Activated CD4-positive, CD25-positive, alpha-beta regulatory T cell treated with anti-CD3 and anti-CD28 coated beads, Interleukin-2, amount 50 U/mL, for 24 hours (primary cell): ENCODE measurements around the gene RASSF10.

Source experiments
- ATAC-seq, 2 donors: fragments of 150-1000 bp; cut with Tn5 transposase; one replicate each; pipeline ENCODE4 v1.10.0; 2021; ENCODE audit warnings: mild to moderate bottlenecking in 1 of 2, moderate library complexity in 1 of 2

Gene RASSF10

GRCh38 chr11:12994476-12994875 lies 14.6 kb upstream of the RASSF10 start:
- no peak for ATAC-seq

GRCh38 chr11:12995188-12995587 lies 13.9 kb upstream of the RASSF10 start:
- no peak for ATAC-seq

- ATAC-seq, result no peak
Observed at GRCh38 chr11:12995823-12996222, 13.3 kb upstream of the RASSF10 start.

GRCh38 chr11:12997168-12997567 lies 11.9 kb upstream of the RASSF10 start:
- ATAC-seq, result no peak

- ATAC-seq, result no peak
Observed at GRCh38 chr11:12998336-12998735, 10.8 kb upstream of the RASSF10 start.

GRCh38 chr11:12999597-12999996 lies 9.5 kb upstream of the RASSF10 start:
- ATAC-seq, result no peak

- no peak for ATAC-seq
Observed at GRCh38 chr11:13000116-13000515, 9.0 kb upstream of the RASSF10 start.

- no peak for ATAC-seq
Observed at GRCh38 chr11:13000721-13001120, 8.4 kb upstream of the RASSF10 start.

GRCh38 chr11:13003736-13004493 lies 5.2 kb upstream of the RASSF10 start:
- ATAC-seq, result no peak

- ATAC-seq, result no peak
Observed at GRCh38 chr11:13007182-13008060, 1.7 kb upstream of the RASSF10 start.

GRCh38 chr11:13008061-13008435 lies 1.1 kb upstream of the RASSF10 start:
- ATAC-seq, result no peak

GRCh38 chr11:13009476-13009920 lies 382 bp downstream of the RASSF10 start:
- ATAC-seq, result no peak

- ATAC-seq, result no peak
Observed at GRCh38 chr11:13009921-13010748, 1.0 kb downstream of the RASSF10 start.

- ATAC-seq, result no peak
Observed at GRCh38 chr11:13010749-13011465, 1.8 kb downstream of the RASSF10 start.

- ATAC-seq, result no peak
Observed at GRCh38 chr11:13011466-13012055, 2.4 kb downstream of the RASSF10 start.

- ATAC-seq, result no peak
Observed at GRCh38 chr11:13012056-13012661, 3.0 kb downstream of the RASSF10 start.

GRCh38 chr11:13013054-13013488 lies 4.0 kb downstream of the RASSF10 start:
- no peak for ATAC-seq

GRCh38 chr11:13015753-13016152 lies 6.6 kb downstream of the RASSF10 start:
- ATAC-seq, result no peak

- ATAC-seq, result no peak
Observed at GRCh38 chr11:13016415-13016814, 7.3 kb downstream of the RASSF10 start.

GRCh38 chr11:13019313-13019712 lies 10.2 kb downstream of the RASSF10 start:
- ATAC-seq, result no peak

- no peak for ATAC-seq
Observed at GRCh38 chr11:13023423-13023822, 14.3 kb downstream of the RASSF10 start.
